ENCODE data around the gene TMEM43. TPM values are rescaled to one million over a fixed set of nuclear protein-coding genes. Genes with fewer than 3 reads are reported as not detected.

TMEM43 gene
- total RNA-seq, 1 experiment from 2014 or later: 32.4 TPM

DNA sequence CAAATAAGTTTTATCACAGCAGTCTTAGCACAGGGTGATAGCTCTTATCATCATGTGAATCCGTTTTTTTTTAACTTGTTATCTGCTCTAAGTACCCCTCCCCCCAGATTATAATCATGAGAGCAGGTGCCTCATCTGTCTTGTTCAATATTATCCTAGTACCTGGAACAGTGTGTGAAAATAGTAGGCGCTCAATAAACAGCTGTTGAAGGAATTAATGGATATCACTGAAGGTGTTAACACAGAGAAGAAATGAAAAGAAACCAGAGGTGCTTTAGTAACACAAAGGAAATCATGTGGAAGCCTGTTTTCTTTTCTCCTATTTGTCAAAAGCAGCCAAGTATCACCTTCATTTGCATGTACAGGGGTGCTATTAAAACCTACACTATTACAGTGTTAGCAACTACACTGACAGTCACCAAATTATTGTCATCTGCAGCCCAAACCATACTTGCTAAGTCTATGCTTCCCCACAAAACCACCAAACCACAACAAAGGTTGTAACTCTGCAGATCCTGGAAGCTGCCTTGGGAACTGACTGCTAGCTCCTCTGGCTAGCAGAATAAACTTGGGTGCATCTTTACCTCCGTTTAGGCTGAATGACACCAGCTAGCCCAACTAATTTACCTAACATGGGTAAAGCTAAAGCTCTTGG, 50.7 kb downstream of the TMEM43 start:
- Histone ChIP-seq H4K20me1 (ENCODE audit: insufficient read depth) (no peaks in the 10 kb centered on the region), H3K79me2 (ENCODE audit: insufficient read depth, low read length) (peaks cover 72% of the 10 kb centered on the region), H3K4me2 (ENCODE audit: low read length) (no peak overlapping the region), H3K27ac (ENCODE audit: low read depth, low read length) (no peak overlapping the region), H3K9ac (ENCODE audit: low read length) (no peak overlapping the region), H3K36me3 (ENCODE audit: control insufficient read depth in 1 of 2, insufficient read depth in 2 of 2, low read length in 2 of 2) (peaks cover 10 to 11% of the 10 kb centered on the region in 2 experiments; a peak in 2 of 4 replicates), H3K4me1 (ENCODE audit: control insufficient read depth in 1 of 2, insufficient read depth in 2 of 2, low read length in 2 of 2) (peaks cover 10 to 14% of the 10 kb centered on the region in 2 experiments; a peak in 3 of 4 replicates), H3K27me3 (ENCODE audit: insufficient read depth, low read length) (no peaks in the 10 kb centered on the region), H3K9me3 (ENCODE audit: control insufficient read depth in 1 of 2, insufficient read depth in 1 of 2, low read depth in 1 of 2, low read length in 2 of 2) (no peaks in the 10 kb centered on the region), H3K9me2 (ENCODE audit: insufficient read depth) (no peaks in the 10 kb centered on the region), H2AFZ (ENCODE audit: low read depth, low read length, poor library complexity, severe bottlenecking) (no peak overlapping the region), H3K4me3 (replicated peaks in 1 of 2; ENCODE audit: low read depth in 1 of 2, low read length in 2 of 2) (no peak overlapping the region)
- intact Hi-C loops (cut with micrococcal nuclease): loop anchor here (5.0 kb wide), 1 partner anchor 48 kb away; the partner anchor contains the start of gene TMEM43
- POLR2A ChIA-PET: no interaction called here
- no TSS peak for BruUV-seq (replicated peaks)
- RAD21 ChIA-PET (ENCODE audit: low non-redundant PET in 1 of 2, low total read pairs in 2 of 2, uncharacterized antibody in 2 of 2, unreplicated experiment in 2 of 2): interaction anchor here in 1 of 2 experiments (0.7 kb wide), 1 partner anchor 295 kb away, joined by 3 read pairs; the partner anchor contains the start of gene WNT7A
- TF ChIP-seq POLR2AphosphoS5 (IDR thresholded peaks at IDR 0.05; ENCODE audit: low read depth, low read length) (no peak), YY1 (IDR thresholded peaks at IDR 0.05; ENCODE audit: extremely low read depth, insufficient replicate concordance, low read depth, low read length) (no peak), CEBPB (IDR thresholded peaks at IDR 0.05; ENCODE audit: low read depth) (no peak), ZFX (IDR thresholded peaks at IDR 0.05) (no peak), SRF (IDR thresholded peaks at IDR 0.05; ENCODE audit: low read depth) (no peak), EGR1 (IDR thresholded peaks at IDR 0.05; ENCODE audit: low read depth) (no peak)
- CTCF ChIA-PET: interaction anchor here (1.1 kb wide), 1 partner anchor 23 kb away, joined by 3 read pairs; no protein-coding TSS in a partner anchor
- DNase-seq (ENCODE audit: low read depth, low spot score) (no peak), ATAC-seq (no peak)

DNA sequence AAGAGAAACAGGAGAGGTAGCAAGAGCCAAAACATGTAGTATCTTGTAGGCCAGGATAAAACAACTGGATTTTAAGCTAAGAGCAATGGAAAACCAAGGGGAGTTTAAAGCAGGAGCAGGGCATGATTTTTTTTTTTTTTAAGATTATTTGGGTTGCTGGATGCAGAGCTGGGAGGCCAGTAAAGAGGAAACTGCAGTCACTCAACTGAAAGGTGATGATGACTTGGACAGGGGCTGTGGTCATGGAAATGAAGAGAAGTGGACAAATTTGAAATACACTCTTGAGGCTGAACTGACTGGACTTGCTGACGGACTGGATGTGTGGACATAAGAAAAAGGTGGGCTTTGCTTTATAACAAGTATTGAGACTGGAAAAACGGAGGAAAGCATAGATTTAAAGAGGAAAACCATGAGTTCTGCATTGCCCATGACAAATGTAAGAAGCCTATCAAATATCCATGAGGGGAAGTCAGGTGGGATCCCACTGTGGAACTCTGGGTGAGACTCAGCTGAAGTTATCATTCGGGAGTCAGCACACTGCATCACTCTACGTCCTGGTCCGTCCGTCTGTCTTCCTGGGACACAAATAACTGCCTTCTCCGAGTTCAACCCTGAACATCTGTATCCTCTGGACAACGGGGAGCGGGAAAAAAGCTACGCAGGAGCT, 52.9 kb downstream of the TMEM43 start:
- Histone ChIP-seq H3K36me3 (ENCODE audit: control insufficient read depth in 1 of 2, insufficient read depth in 2 of 2, low read length in 2 of 2) (peaks cover 9 to 14% of the 10 kb centered on the region in 2 experiments; a peak in 3 of 4 replicates), H3K9me2 (ENCODE audit: insufficient read depth) (no peaks in the 10 kb centered on the region), H3K4me2 (ENCODE audit: low read length) (peak overlapping the region; percentile 96), H3K27me3 (ENCODE audit: insufficient read depth, low read length) (no peaks in the 10 kb centered on the region), H3K9ac (ENCODE audit: low read length) (peak overlapping the region; percentile 90), H2AFZ (ENCODE audit: low read depth, low read length, poor library complexity, severe bottlenecking) (no peak overlapping the region), H3K4me1 (ENCODE audit: control insufficient read depth in 1 of 2, insufficient read depth in 2 of 2, low read length in 2 of 2) (peaks cover 10 to 14% of the 10 kb centered on the region in 2 experiments; a peak in 3 of 4 replicates), H3K79me2 (ENCODE audit: insufficient read depth, low read length) (peaks cover 94% of the 10 kb centered on the region), H3K27ac (ENCODE audit: low read depth, low read length) (peak overlapping the region; percentile 86), H4K20me1 (ENCODE audit: insufficient read depth) (no peaks in the 10 kb centered on the region), H3K4me3 (replicated peaks in 1 of 2; ENCODE audit: low read depth in 1 of 2, low read length in 2 of 2) (peak overlapping the region; percentile 84 to 97), H3K9me3 (ENCODE audit: control insufficient read depth in 1 of 2, insufficient read depth in 1 of 2, low read depth in 1 of 2, low read length in 2 of 2) (no peaks in the 10 kb centered on the region)
- DNase-seq (ENCODE audit: low read depth, low spot score) (peak; percentile 2), ATAC-seq (no peak; the same call in 1 of the 2 replicates)
- RAD21 ChIA-PET (ENCODE audit: low non-redundant PET in 1 of 2, low total read pairs in 2 of 2, uncharacterized antibody in 2 of 2, unreplicated experiment in 2 of 2): interaction anchor here (0.6 to 1.3 kb wide), 2 partner anchors 53 kb away, joined by 3 read pairs; partner anchors contain the start of genes CHCHD4 (in 2 of the 2) and TMEM43 (in 2 of the 2)
- CTCF ChIA-PET: interaction anchor here (1.2 kb wide), 2 partner anchors 26 to 281 kb away, joined by 5 to 13 read pairs; no protein-coding TSS in a partner anchor
- no peak for TF ChIP-seq JUND (IDR thresholded peaks at IDR 0.05)
- no peak for TF ChIP-seq YY1 (IDR thresholded peaks at IDR 0.05; ENCODE audit: extremely low read depth, insufficient replicate concordance, low read depth, low read length)
- TF ChIP-seq SIN3A (IDR thresholded peaks at IDR 0.05; ENCODE audit: low read depth): peak; percentile 23; the same call in 1 of the 2 replicates
- BruUV-seq (replicated peaks): TSS peak; percentile 64
- POLR2A ChIA-PET: interaction anchor here (1.0 to 2.1 kb wide), 3 partner anchors 10 to 53 kb away, joined by 4 to 18 read pairs (median 7); partner anchors contain the start of genes CHCHD4 and TMEM43
- intact Hi-C loops (cut with micrococcal nuclease): loop anchor here (5.0 kb wide), 1 partner anchor 50 kb away; the partner anchor contains the start of gene TMEM43
